ENCODE data around the gene CPXM2.

The CPXM2 gene

GRCh38 chr10:123868038-123869019 is 23.3 kb downstream of the CPXM2 start:
- no peak for DNase-seq

- DNase-seq = no peak
Measured at GRCh38 chr10:123865880-123866279, 25.7 kb downstream of the CPXM2 start.

- no peak for DNase-seq
Measured at GRCh38 chr10:123865350-123865749, 26.3 kb downstream of the CPXM2 start.

DNA sequence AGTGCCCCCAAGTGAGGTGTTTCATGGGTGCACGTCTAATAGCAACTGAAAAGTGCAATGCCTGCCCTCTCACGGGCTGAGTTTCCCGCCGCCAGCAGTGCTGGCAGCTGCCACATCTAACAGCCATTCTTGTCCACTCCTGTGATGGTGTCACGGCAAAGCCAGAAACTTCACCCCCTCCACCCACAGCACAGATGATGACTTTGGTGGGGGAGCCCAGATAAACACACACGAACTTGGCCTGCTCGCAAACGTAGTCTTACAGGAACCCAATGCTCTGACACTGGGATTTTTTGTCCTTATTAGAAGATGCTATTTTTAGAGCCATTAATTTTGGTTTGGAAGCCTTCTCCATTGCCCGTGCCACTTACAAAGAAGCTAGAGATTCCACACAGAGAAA is 26.7 kb downstream of the CPXM2 start:
- DNase-seq = no peak

GRCh38 chr10:123863721-123864482 is 27.7 kb downstream of the CPXM2 start:
- no peak for DNase-seq

DNA sequence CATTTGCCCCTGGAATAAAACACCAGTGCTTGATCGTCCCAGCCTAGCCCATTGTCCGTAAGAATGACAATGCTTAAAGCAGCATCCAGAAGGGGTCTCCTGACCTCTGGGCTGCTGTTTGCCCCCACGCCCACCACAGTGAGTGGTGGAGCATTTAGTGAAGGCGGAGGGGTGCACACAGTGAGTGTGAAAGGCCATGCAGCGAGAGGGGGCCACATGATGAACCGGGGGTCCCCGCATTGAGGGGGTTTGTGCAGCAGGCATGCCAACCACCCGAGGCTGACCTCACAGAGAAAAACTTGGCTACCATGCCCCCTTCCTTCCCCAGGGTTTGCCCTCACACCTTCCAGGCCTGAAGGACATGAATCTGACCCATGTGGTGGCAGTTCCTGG is 28.4 kb downstream of the CPXM2 start:
- DNase-seq = no peak

GRCh38 chr10:123862421-123863182 is 29.0 kb downstream of the CPXM2 start:
- DNase-seq = peak; percentile 36

DNA sequence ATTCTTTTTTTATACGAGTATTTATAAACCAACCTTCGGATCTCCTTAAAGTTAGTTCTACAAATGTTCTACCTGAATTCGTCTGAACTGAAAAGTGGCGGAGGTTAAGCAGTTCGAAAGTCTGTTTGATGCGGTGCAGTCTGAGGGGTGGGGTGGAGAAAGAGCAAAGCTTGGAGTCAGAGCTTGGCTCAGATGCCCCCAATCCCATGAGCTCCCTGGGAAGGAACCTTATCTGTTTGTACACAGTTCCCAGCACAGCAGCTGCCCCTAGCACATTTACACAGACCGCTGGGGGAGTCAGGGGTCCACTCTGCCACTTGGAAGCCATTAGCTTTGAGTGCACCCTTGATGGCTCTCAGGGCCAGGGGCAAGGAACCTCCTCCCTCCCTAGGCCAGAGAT is 30.8 kb downstream of the CPXM2 start:
- DNase-seq = no peak

DNA sequence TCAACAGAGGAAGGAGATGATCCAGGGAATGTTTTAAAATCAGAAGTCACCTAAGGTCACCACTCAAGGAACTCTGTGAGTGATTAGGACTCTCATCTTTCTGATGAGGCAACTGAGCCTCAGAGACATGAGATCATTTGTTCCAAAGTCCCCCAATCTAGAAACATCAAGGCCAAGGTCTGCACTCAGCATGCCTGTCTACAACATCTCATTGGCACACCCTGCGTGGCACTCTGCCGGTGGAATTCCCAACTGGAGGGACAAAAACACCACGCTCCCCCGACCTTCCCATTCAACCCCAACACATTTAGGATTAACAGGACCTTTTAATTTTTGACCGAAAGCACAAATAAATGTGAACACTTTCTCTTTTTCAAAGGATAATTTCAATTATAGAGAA is 31.4 kb downstream of the CPXM2 start:
- DNase-seq = no peak

DNA sequence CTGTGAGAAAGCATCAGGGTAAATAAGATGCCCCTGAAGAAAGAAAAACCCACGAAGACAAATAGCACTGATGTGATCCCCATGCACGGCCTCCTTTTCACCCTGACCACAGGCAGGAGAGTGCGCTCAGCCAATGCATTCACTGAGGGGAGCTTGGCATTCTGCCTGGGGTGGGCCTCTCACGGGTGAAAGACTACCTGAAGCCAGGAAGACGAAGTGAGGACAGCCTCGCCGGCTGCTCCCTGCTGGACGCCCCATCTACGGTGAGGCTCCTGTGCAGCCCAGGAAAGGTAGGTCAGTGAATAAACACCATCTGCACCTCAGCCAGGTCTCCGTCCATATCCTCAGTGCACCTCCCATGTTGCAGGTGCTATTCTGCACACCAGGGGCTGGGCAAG is 32.0 kb downstream of the CPXM2 start:
- DNase-seq = no peak

DNA sequence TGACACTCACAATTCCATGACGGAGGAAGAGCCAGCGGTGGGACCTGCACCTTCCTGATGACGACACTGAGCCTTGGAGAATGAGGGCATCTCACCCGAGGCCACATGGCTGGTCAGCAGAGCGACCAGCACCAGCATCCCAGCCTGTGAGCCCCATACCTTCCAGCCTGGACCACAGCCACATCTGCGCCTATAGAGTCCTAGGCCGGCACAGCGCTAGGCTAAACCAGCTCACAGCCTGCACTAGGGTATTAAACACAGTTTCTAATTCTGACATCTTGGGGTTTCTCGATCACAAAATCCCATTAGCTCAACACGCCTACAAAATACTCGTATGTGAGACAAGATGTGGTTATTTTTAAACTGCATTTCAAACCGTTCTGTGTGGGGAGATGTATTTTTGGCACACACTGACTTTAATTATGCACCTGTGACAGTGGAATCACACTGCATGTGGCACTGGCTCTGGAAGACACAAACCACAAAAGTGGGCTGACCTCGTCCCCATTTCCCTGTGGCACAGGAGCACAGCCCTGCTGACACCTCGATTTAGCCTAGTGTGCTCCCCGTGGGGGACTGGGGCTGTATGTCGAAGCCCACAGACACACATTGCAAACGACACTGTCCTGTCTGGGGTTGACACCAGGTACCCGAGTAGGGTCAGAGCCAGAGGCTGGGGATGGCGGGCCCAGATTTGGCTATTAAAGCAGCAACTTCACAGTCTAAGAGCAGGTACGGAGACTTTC is 32.5 kb downstream of the CPXM2 start:
- no peak for DNase-seq

- no peak for DNase-seq
Measured at GRCh38 chr10:123858077-123858681, 33.4 kb downstream of the CPXM2 start.

DNA sequence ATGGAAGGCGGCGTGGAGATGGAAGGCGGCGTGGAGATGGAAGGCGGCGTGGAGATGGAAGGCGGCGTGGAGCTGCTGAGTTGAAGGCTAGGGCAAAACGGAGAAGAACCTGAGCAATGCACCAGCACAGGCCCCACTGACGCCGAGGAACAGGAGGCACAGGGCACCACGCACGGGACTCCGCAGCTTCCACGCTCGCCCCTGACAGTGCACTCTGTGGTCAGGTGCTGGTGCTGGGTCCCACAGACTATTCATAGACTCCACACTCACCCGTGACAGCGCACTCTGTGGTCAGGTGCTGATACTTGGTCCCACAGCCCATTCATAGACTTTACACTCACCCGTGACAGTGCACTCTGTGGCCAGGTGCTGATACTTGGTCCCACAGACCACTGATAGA is 34.0 kb downstream of the CPXM2 start:
- DNase-seq = no peak

GRCh38 chr10:123855008-123855684 is 36.5 kb downstream of the CPXM2 start:
- no peak for DNase-seq

GRCh38 chr10:123854498-123854897 is 37.1 kb downstream of the CPXM2 start:
- no peak for DNase-seq

DNA sequence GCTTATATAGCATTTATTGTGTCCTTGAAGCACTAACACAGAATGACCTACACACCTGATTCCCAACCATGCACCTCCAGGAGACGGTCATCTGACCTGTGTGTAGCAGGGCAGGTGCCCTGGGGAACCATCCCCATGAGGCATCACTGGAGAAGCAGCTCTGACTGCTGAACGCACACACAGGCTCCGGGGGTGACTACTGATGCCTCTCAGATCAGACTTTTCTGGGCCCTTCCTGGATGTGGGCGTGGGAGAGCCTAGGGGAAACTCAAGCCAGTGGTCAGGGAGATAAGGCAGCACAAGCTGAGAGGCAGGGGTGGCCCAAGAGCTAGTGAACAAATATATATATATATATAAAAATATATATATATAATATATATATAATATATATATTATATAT is 37.6 kb downstream of the CPXM2 start:
- no peak for DNase-seq

DNA sequence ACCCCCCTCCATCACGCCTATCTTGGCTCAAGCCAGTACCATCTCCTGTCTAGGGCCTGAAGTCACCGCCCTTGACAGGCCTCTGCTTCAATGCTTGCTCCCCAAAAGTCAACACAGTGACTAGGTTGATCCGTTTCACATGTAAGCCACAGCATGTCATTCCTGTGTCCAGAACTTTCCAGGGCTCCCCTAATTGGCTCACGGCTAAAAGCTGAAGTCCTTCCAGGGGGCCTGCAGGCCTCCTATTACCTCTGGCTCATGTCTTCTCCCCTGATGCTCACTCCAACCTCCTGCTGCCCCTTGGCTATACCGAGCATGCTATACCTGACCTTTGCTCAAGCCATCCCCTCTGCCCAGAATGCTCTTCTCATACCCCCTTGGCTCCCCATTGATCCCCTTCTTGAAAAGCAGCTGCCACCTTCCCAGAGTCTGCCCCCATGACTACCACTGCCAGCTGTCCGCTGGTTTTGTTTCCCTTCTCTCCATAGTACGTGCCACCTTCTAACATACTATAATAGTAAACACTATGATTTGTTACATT is 39.1 kb downstream of the CPXM2 start:
- DNase-seq = no peak

DNA sequence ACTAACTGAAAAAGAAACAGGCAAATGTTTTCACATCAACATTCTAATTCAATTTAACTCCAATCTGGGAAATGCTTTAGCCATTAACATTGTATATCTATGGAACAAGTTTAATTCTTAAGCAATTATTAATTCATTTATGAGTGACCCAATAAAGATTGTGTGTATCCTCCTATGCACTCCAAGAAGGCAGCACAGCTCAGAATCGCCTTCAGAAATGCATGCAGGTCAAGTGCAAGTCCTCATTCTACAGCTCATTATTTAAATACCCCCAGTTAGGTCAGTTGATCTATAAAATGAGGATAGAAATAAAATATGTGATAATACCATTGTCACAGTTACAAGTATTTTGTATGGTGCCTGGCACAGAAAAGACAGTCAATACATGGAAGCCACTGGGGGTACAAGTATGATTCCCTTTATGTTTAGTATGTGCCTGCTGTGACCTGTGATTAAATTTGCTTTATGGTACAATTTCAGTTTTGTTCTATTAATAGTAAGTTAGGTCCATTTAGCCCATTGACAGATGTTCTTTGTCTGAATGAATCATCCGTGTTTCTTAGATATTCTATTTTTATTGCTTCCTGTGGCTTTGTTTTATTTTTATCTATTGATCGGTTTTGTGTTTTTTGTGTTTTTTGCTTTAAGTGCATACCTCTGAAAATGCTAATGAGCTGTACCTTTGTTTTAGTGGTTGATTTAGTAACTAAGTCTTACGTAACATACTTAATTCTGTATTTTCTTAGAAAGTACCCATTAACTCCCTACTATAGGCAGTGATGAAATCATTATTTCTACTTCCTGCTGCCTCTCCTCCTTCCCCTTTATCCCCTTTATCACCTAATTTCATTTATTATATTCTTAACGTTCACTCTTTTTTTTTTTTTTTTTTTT is 42.8 kb downstream of the CPXM2 start:
- DNase-seq = no peak

DNA sequence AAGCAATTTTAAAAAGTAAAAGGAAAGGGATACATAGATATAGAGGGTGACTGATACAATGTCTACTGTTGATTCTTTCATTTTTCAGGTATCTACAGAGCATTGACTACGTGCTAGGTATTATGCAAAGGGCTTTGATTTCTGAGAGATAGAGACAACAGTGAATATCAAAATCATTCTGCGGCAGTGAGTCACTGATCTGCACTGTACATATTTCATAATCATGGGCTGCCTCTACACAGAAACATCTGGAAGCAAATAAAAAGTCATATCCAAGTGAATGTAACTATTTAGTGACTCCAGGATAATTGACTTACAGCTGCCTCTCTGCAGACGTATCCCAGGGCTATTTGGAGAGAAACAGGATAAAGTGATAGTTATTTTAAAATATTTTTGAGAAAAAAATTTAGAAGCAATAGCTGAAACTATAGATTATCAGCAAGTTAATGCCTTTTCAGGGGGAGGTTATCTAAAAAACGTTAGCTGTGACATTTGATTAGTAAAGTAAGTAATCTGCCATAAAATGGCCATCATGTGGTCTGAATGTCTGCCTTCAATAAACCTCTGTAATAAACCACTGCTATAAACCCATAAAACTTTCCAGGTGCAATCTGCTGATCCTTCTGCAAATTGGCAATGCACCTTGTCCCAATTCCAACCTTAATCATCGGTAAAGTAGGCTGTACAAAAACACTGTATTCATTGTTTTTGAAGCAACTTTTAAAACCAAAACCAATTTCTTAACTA is 43.7 kb downstream of the CPXM2 start:
- no peak for DNase-seq

All from NCI-H2171 treated with DMSO at 0.1 percent for 48 hours (cell line).